Lung (tissue), 12 donors: ENCODE measurements around the gene PKLR. TPM values are rescaled to one million over a fixed set of nuclear protein-coding genes. Genes with fewer than 3 reads are reported as not detected.

Source experiments
- ATAC-seq: fragments of 200-7000 bp; cut with Tn5 transposase; one replicate; pipeline ENCODE4 v1.9.1; 2020; ENCODE audit warnings: moderate number of reproducible peaks; ENCODE audit not compliant: insufficient read depth, low FRiP score
- DNase-seq, 3 donors: peaks; one replicate each; pipeline ENCODE4 v3.0.0-alpha.2; 2013 to 2017
- H3K27ac ChIP-seq, 2 donors: one replicate each; pipeline ENCODE4 v1.5.1; 2013; ENCODE audit warnings: mild to moderate bottlenecking in 2 of 2, moderate library complexity in 2 of 2, control low read depth in 1 of 2, inconsistent platforms in 1 of 2, low read depth in 1 of 2, low read length in 1 of 2
- H3K27me3 ChIP-seq, 3 donors: one replicate each; pipeline ENCODE4 v1.5.1; 2013; ENCODE audit warnings: low read length in 2 of 3; ENCODE audit not compliant: control insufficient read depth in 3 of 3, insufficient read depth in 3 of 3
- H3K36me3 ChIP-seq, 4 donors: one replicate each; pipeline ENCODE4 v1.5.1; 2013; ENCODE audit warnings: low read length in 4 of 4, mild to moderate bottlenecking in 1 of 4, moderate library complexity in 1 of 4; ENCODE audit not compliant: control insufficient read depth in 4 of 4, insufficient read depth in 4 of 4
- H3K4me1 ChIP-seq, 5 donors: one replicate each; pipeline ENCODE4 v1.5.1; 2013; ENCODE audit warnings: low read length in 5 of 5, mild to moderate bottlenecking in 2 of 5, moderate library complexity in 1 of 5; ENCODE audit not compliant: control insufficient read depth in 5 of 5, insufficient read depth in 5 of 5
- H3K4me3 ChIP-seq: one replicate; pipeline ENCODE4 v1.5.1; 2013; ENCODE audit warnings: mild to moderate bottlenecking, control low read depth, moderate library complexity
- H3K9ac ChIP-seq, 2 donors: one replicate each; pipeline ENCODE4 v1.5.1; 2013; ENCODE audit warnings: low read length in 2 of 2, control low read depth in 1 of 2; ENCODE audit not compliant: insufficient read depth in 1 of 2
- H3K9me3 ChIP-seq, 4 donors: one replicate each; pipeline ENCODE4 v1.5.1; 2013; ENCODE audit warnings: low read length in 3 of 4, mild to moderate bottlenecking in 1 of 4, moderate library complexity in 1 of 4; ENCODE audit not compliant: control insufficient read depth in 4 of 4, insufficient read depth in 3 of 4
- CTCF ChIP-seq: IDR thresholded peaks from 2 replicates; pipeline ENCODE4 v1.5.1; 2012; ENCODE audit warnings: mild to moderate bottlenecking; ENCODE audit errors: control extremely low read depth, extremely low read depth
- WGBS, 2 donors: extraction: QIAGEN DNeasy Blood & Tissue Kit; methylation state at CpG; one replicate each; pipeline ENCODE4 v1.1.7; 2013; 5-methylcytosine and 5-hydroxymethylcytosine counted together
- polyA plus RNA-seq, 2 donors: library from polyadenylated mRNA; stranded (reverse); fragments of 200-250 nt; gene quantifications; one replicate each; pipeline ENCODE4 v1.2.1, GENCODE V29; 2013
- total RNA-seq, 2 donors: library from RNA; depleted of rRNA in 1 of 2; stranded (reverse); fragments of >200 nt in 1 of 2; gene quantifications; one replicate each; pipeline ENCODE4 v1.2.1, GENCODE V29; 2014 to 2021
- donor health status: control.
- donor health status: control.
- donor health status: Bipolar disorder and iron deficiency.
- donor health status: healthy.
- donor health status: DM: yes; HTN: yes; CAD: no.

Gene PKLR
- total and polyA plus RNA-seq, 4 donors, result 0.02 to 0.09 TPM; not detected in 2

DNA sequence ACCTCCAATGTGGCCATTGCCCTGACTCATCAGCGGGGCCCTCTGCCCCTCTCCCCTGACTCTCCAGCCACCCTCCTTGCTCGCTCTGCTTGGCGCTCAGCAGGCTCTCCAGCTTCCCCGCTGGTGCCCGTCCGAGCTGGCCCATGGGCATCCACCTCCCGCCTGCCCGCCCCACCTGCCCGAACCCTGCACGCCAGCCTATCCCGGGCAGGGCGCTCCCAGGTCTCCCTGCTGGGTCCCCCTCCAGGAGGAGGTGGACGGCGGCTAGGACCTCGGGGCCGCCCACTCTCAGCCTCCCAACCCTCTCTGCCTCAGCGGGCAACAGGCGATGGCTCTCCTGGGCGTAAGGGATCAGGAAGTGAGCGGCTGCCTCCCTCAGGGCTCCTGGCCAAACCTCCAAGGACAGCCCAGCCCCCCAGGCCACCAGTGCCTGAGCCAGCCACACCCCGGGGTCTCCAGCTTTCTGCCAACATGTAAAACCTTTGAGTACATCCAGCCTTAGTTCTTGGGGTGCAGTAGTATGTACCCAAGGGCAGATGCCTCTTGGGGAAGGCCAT lies 13.2 kb downstream of the PKLR start:
- 93% methylated on average over 21 of the region's 21 CpGs for WGBS, 2 donors
- DNase-seq, result no peak

DNA sequence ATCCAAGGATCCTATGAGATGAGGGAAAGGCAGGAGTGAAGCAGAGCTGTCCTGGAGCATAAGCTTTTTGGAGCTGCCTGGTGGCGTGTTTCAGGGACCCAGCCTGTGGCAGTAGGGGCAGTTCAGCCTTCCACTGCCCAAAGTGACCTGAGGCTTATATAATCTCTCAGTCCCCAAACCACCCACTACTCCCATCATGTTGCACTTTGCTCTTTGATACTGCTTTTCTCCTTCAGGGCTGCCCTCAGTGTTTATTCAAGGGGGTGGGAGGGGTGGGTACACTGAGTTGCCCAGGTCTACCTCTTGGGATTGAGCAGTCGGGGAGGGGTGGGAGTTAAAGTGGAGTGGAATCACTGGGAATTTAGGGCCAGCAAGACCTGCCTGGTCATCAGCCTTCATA lies 14.7 kb downstream of the PKLR start:
- DNase-seq, result no peak
- Histone ChIP-seq H3K4me1 (no peaks in the 10 kb centered on the region), H3K27me3 (no peaks in the 10 kb centered on the region), H3K9me3 (no peaks in the 10 kb centered on the region), H3K9ac (no peak overlapping the region), H3K36me3 (peaks cover 0 to 7% (median under 1%) of the 10 kb centered on the region in 4 donors), H3K27ac (no peak overlapping the region), H3K4me3 (no peak overlapping the region)
- WGBS, 2 donors, result 96 to 100% methylated on average over 2 of the region's 2 CpGs
- TF ChIP-seq CTCF, result no peak
- ATAC-seq, result no peak

More for the DNA sequence above, 13.2 kb downstream of the PKLR start:
- peaks cover 0 to 4% (median 0%) of the 10 kb centered on the region in 3 donors for H3K27me3 ChIP-seq
- H3K4me1 ChIP-seq, result no peaks in the 10 kb centered on the region
- no peak for TF ChIP-seq CTCF
- no peaks in the 10 kb centered on the region for H3K9me3 ChIP-seq
- no peak overlapping the region for H3K9ac ChIP-seq
- ATAC-seq, result no peak
- no peak overlapping the region for H3K27ac ChIP-seq
- no peak overlapping the region for H3K4me3 ChIP-seq
- H3K36me3 ChIP-seq, result peaks cover 0 to 3% (median under 1%) of the 10 kb centered on the region in 4 donors

GRCh38 chr1:155285631-155286044 lies 15.6 kb downstream of the PKLR start:
- no peak for TF ChIP-seq CTCF
- DNase-seq (no peak), ATAC-seq (no peak)
- no peak overlapping the region for H3K27ac ChIP-seq
- 93 to 96% methylated on average over 18 of the region's 18 CpGs for WGBS, 2 donors
- no peaks in the 10 kb centered on the region for H3K9me3 ChIP-seq
- peaks cover 0 to 7% (median under 1%) of the 10 kb centered on the region in 4 donors for H3K36me3 ChIP-seq
- no peak overlapping the region for H3K4me3 ChIP-seq
- H3K9ac ChIP-seq, result no peak overlapping the region
- no peaks in the 10 kb centered on the region for H3K4me1 ChIP-seq
- no peaks in the 10 kb centered on the region for H3K27me3 ChIP-seq

- Histone ChIP-seq H3K4me1 (no peaks in the 10 kb centered on the region), H3K36me3 (peaks cover 0 to 7% (median under 1%) of the 10 kb centered on the region in 4 donors), H3K9ac (no peak overlapping the region), H3K27ac (no peak overlapping the region), H3K4me3 (no peak overlapping the region), H3K27me3 (no peaks in the 10 kb centered on the region), H3K9me3 (no peaks in the 10 kb centered on the region)
- TF ChIP-seq CTCF, result no peak
- WGBS, 2 donors, result 93 to 97% methylated on average over 14 of the region's 14 CpGs
- no peak for ATAC-seq
- no peak for DNase-seq
These were observed 16.2 kb downstream of the PKLR start for GRCh38 chr1:155285063-155285462.
